HepG2 (cell line): ENCODE results near the gene RPLP2. TPM values are rescaled to one million over a fixed set of nuclear protein-coding genes. Genes with fewer than 3 reads are reported as not detected.

Experiments used
- BHLHE40 ChIP-seq: IDR thresholded peaks from 2 replicates; pipeline ENCODE4 v1.6.1; 2011; ENCODE audit warnings: low read length, improper control_type of control experiment
- KDM2A ChIP-seq: sonication (generic); formaldehyde crosslinking; IDR thresholded peaks from 2 replicates; pipeline ENCODE4 v1.4.0; 2020; ENCODE audit warnings: low read depth, missing genetic modification reagents, borderline replicate concordance
- KDM6A ChIP-seq: IDR thresholded peaks from 2 replicates; pipeline ENCODE4 v1.6.1; 2016; ENCODE audit warnings: low read depth
- MXI1 ChIP-seq: IDR thresholded peaks from 3 replicates; pipeline ENCODE4 v1.6.1; 2012; ENCODE audit warnings: low read depth, low read length, inconsistent platforms, borderline replicate concordance
- NKX3-1 ChIP-seq: sonication (generic); formaldehyde crosslinking; IDR thresholded peaks from 2 replicates; pipeline ENCODE4 v1.5.0; 2020; ENCODE audit warnings: missing genetic modification reagents
- POLR2G ChIP-seq: fragments of 200-400 bp; formaldehyde crosslinking; IDR thresholded peaks from 2 replicates; pipeline ENCODE4 v1.6.1; 2018; ENCODE audit warnings: mild to moderate bottlenecking, low read depth, low read length, moderate library complexity
- RFX1 ChIP-seq: fragments of 450-650 bp; IDR thresholded peaks from 2 replicates; pipeline ENCODE4 v1.6.1; 2017
- SIN3A ChIP-seq: IDR thresholded peaks from 2 replicates; pipeline ENCODE4 v1.6.1; 2011; ENCODE audit warnings: low read depth, mild to moderate bottlenecking, control low read depth, low read length, borderline replicate concordance
- TBX2 ChIP-seq: sonication (generic); formaldehyde crosslinking; IDR thresholded peaks from 2 replicates; pipeline ENCODE4 v1.5.0; 2020; ENCODE audit warnings: missing genetic modification reagents, mild to moderate bottlenecking, borderline replicate concordance
- ZKSCAN8 ChIP-seq: IDR thresholded peaks from 2 replicates; pipeline ENCODE4 v1.6.1; 2016; ENCODE audit warnings: borderline replicate concordance, missing genetic modification reagents, missing compliant biosample characterization
- ZNF264 ChIP-seq: sonication (generic); formaldehyde crosslinking; IDR thresholded peaks from 2 replicates; pipeline ENCODE4 v1.4.0; 2020; ENCODE audit warnings: missing genetic modification reagents
- ZNF296 ChIP-seq: sonication (generic); formaldehyde crosslinking; conservative IDR thresholded peaks from 2 replicates; pipeline ENCODE4 v1.5.0; 2020; ENCODE audit warnings: mild to moderate bottlenecking, missing genetic modification reagents
- ZNF329 ChIP-seq: sonication (generic); formaldehyde crosslinking; IDR thresholded peaks from 2 replicates; pipeline ENCODE4 v1.9.0; 2021; ENCODE audit warnings: low read depth, mild to moderate bottlenecking, missing genetic modification reagents
- ZNF446 ChIP-seq: sonication (generic); formaldehyde crosslinking; IDR thresholded peaks from 2 replicates; pipeline ENCODE4 v1.5.0; 2020; ENCODE audit warnings: mild to moderate bottlenecking, missing genetic modification reagents
- ZSCAN21 ChIP-seq: sonication (generic); formaldehyde crosslinking; IDR thresholded peaks from 2 replicates; pipeline ENCODE4 v1.8.0; 2022; ENCODE audit warnings: mild to moderate bottlenecking, missing genetic modification reagents, moderate library complexity, borderline replicate concordance
- ZSCAN29 ChIP-seq: sonication (generic); formaldehyde crosslinking; conservative IDR thresholded peaks from 2 replicates; pipeline ENCODE4 v1.4.0; 2020; ENCODE audit warnings: mild to moderate bottlenecking, missing genetic modification reagents
- polyA plus RNA-seq, 8 experiments: library from polyadenylated mRNA; depleted of rRNA in 3 of 8; stranded (reverse) in 7 of 8; unstranded in 1 of 8; fragments of >200 nt; fragmentation: Illumina TruSeq in 4 of 8; extraction: Trizol in 4 of 8; gene quantifications; 2 replicates each; pipeline versions ENCODE4 v1.2.1 to v1.2.3, GENCODE V29; 2011 to 2016; ENCODE audit warnings: low read depth in 4 of 8, missing spikeins in 1 of 8, mixed read lengths in 1 of 8; ENCODE audit not compliant: insufficient read depth in 1 of 8
- total RNA-seq, 5 experiments: library from RNA; depleted of rRNA; stranded (reverse); fragments of >200 nt; fragmentation: Illumina TruSeq; extraction: Trizol; gene quantifications; 2 replicates each; pipeline ENCODE4 v1.2.3, GENCODE V29; 2016; ENCODE audit warnings: low read depth in 1 of 5
- TF ChIP-seq, protein P1 (sequence below): sonication (generic); formaldehyde crosslinking; IDR thresholded peaks from 2 replicates; pipeline ENCODE4 v1.4.0; 2020; ENCODE audit warnings: missing genetic modification reagents; ENCODE audit errors: not compliant biosample characterization
- TF ChIP-seq, protein P2 (sequence below): sonication (generic); formaldehyde crosslinking; IDR thresholded peaks from 2 replicates; pipeline ENCODE4 v1.4.0; 2020; ENCODE audit warnings: missing genetic modification reagents, borderline replicate concordance
- TF ChIP-seq, protein P3 (sequence below): fragments of 450-650 bp; IDR thresholded peaks from 2 replicates; pipeline ENCODE4 v1.6.1; 2016
- TF ChIP-seq, protein P4 (sequence below): sonication (generic); formaldehyde crosslinking; IDR thresholded peaks from 2 replicates; pipeline ENCODE4 v1.4.0; 2020; ENCODE audit warnings: missing genetic modification reagents, borderline replicate concordance
- TF ChIP-seq, protein P5 (sequence below): sonication (generic); formaldehyde crosslinking; IDR thresholded peaks from 2 replicates; pipeline ENCODE4 v1.8.1; 2023; ENCODE audit warnings: mild to moderate bottlenecking, missing genetic modification reagents

Gene RPLP2
- total and polyA plus RNA-seq, 2 of the 13 experiments (the other 11 are each of a cell fraction or from before 2014, with no cell fraction given), result 978 to 2,106 TPM

DNA sequence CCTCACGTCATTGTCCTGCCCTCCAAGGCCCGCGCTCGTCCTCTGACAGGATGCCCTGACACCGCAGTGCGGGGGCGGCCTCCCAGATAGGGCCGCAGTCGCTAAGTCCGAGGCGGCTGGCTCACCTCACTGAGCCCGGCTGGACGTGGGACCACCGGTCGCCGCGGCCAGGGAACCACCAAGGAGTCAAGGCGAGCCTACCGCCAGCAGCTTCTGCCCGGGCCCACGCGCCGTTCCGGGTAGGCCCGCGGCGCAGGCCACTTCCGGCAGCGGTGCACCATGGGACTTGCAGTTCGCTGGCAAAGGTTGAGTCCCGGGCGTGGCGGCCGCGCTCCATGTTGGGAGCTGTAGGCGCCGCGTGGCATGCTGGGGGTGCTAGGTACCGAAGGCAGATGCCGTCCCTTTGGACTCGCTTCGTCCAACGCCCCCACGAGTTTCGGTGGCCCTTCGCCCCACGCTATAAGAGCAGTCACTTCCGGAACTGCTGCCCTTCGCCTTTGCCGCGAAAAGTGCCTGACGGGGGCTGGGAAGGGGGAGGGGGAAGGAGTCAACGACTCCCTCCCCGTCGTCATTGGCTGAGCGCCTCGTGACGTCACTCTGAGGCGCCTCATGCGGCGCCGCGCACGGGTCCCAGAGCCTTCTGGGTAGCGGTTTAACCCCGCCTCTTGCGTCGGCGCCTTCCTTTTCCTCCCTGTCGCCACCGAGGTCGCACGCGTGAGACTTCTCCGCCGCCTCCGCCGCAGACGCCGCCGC, at the start of gene RPLP2 (continued):
- peak; percentile 66; the same call in 1 of the 2 replicates for TF ChIP-seq ZKSCAN8 (CRISPR knock-in tag)
- TF ChIP-seq, protein P1, sequence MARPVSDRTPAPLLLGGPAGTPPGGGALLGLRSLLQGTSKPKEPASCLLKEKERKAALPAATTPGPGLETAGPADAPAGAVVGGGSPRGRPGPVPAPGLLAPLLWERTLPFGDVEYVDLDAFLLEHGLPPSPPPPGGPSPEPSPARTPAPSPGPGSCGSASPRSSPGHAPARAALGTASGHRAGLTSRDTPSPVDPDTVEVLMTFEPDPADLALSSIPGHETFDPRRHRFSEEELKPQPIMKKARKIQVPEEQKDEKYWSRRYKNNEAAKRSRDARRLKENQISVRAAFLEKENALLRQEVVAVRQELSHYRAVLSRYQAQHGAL (CRISPR knock-in tag), result peak; percentile 61
- TF ChIP-seq NKX3-1, result 0 out of 2 replicates have a peak, but pooled peaks have one; percentile 7
- 0 out of 2 replicates have a peak, but pooled peaks have one; percentile 51 for TF ChIP-seq KDM6A (CRISPR knock-in tag)
- peak; percentile 68; the same call in 1 of the 2 replicates for TF ChIP-seq SIN3A
- TF ChIP-seq, protein P2, sequence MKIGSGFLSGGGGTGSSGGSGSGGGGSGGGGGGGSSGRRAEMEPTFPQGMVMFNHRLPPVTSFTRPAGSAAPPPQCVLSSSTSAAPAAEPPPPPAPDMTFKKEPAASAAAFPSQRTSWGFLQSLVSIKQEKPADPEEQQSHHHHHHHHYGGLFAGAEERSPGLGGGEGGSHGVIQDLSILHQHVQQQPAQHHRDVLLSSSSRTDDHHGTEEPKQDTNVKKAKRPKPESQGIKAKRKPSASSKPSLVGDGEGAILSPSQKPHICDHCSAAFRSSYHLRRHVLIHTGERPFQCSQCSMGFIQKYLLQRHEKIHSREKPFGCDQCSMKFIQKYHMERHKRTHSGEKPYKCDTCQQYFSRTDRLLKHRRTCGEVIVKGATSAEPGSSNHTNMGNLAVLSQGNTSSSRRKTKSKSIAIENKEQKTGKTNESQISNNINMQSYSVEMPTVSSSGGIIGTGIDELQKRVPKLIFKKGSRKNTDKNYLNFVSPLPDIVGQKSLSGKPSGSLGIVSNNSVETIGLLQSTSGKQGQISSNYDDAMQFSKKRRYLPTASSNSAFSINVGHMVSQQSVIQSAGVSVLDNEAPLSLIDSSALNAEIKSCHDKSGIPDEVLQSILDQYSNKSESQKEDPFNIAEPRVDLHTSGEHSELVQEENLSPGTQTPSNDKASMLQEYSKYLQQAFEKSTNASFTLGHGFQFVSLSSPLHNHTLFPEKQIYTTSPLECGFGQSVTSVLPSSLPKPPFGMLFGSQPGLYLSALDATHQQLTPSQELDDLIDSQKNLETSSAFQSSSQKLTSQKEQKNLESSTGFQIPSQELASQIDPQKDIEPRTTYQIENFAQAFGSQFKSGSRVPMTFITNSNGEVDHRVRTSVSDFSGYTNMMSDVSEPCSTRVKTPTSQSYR, result peak; percentile 70; the same call in 1 of the 2 replicates
- no peak for TF ChIP-seq ZNF446 (CRISPR knock-in tag)
- TF ChIP-seq POLR2G, result peak; percentile 95
- TF ChIP-seq ZSCAN21, result peak; percentile 81; the same call in 1 of the 2 replicates
- peak; percentile 75; the same call in 1 of the 2 replicates for TF ChIP-seq ZNF329 (CRISPR knock-in tag)
- TF ChIP-seq, protein P3, sequence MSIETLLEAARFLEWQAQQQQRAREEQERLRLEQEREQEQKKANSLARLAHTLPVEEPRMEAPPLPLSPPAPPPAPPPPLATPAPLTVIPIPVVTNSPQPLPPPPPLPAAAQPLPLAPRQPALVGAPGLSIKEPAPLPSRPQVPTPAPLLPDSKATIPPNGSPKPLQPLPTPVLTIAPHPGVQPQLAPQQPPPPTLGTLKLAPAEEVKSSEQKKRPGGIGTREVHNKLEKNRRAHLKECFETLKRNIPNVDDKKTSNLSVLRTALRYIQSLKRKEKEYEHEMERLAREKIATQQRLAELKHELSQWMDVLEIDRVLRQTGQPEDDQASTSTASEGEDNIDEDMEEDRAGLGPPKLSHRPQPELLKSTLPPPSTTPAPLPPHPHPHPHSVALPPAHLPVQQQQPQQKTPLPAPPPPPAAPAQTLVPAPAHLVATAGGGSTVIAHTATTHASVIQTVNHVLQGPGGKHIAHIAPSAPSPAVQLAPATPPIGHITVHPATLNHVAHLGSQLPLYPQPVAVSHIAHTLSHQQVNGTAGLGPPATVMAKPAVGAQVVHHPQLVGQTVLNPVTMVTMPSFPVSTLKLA, result peak; percentile 85
- TF ChIP-seq, protein P4, sequence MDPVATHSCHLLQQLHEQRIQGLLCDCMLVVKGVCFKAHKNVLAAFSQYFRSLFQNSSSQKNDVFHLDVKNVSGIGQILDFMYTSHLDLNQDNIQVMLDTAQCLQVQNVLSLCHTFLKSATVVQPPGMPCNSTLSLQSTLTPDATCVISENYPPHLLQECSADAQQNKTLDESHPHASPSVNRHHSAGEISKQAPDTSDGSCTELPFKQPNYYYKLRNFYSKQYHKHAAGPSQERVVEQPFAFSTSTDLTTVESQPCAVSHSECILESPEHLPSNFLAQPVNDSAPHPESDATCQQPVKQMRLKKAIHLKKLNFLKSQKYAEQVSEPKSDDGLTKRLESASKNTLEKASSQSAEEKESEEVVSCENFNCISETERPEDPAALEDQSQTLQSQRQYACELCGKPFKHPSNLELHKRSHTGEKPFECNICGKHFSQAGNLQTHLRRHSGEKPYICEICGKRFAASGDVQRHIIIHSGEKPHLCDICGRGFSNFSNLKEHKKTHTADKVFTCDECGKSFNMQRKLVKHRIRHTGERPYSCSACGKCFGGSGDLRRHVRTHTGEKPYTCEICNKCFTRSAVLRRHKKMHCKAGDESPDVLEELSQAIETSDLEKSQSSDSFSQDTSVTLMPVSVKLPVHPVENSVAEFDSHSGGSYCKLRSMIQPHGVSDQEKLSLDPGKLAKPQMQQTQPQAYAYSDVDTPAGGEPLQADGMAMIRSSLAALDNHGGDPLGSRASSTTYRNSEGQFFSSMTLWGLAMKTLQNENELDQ (CRISPR knock-in tag), result no peak
- TF ChIP-seq ZNF264 (CRISPR knock-in tag), result 0 out of 2 replicates have a peak, but pooled peaks have one; percentile 14
- peak; percentile 78 for TF ChIP-seq BHLHE40
- TF ChIP-seq KDM2A (CRISPR knock-in tag), result peak; percentile 38; the same call in 1 of the 2 replicates
- peak; percentile 98; the same call in 1 of the 2 replicates for TF ChIP-seq ZNF296 (CRISPR knock-in tag)
- peak; percentile 78; the same call in 2 of the 3 replicates for TF ChIP-seq MXI1
- TF ChIP-seq RFX1, result no peak
- TF ChIP-seq, protein P5, sequence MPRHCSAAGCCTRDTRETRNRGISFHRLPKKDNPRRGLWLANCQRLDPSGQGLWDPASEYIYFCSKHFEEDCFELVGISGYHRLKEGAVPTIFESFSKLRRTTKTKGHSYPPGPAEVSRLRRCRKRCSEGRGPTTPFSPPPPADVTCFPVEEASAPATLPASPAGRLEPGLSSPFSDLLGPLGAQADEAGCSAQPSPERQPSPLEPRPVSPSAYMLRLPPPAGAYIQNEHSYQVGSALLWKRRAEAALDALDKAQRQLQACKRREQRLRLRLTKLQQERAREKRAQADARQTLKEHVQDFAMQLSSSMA (CRISPR knock-in tag), result peak; percentile 54; the same call in 1 of the 2 replicates
- TF ChIP-seq TBX2 (CRISPR knock-in tag), result peak; percentile 86; the same call in 1 of the 2 replicates
- no peak; the same call in 1 of the 2 replicates for TF ChIP-seq ZSCAN29 (CRISPR knock-in tag)
